Skin of body (tissue), 2 donors: ENCODE measurements around the gene FHL1. TPM values are rescaled to one million over a fixed set of nuclear protein-coding genes. Genes with fewer than 3 reads are reported as not detected.
"Not testable (repeated sequence)": the region's sequence is repeated elsewhere in the genome, so short reads cannot be mapped to it uniquely, and the experiment has no call there.

Source experiments
- DNase-seq: peaks from one replicate; lab custom pipeline; 2025; lab: John Stamatoyannopoulos, UW
- total RNA-seq: library from RNA; depleted of rRNA; stranded (reverse); fragments of >200 nt; gene quantifications from one replicate; pipeline ENCODE4 v1.2.3, GENCODE V29; 2014

Gene FHL1
- total RNA-seq, 1 donor from 2014 or later, result 286 TPM

- no peak for DNase-seq
These were observed 61.8 kb downstream of the FHL1 start for GRCh38 chrX:136209016-136209738.

- DNase-seq, result no peak
These were observed 62.4 kb downstream of the FHL1 start for GRCh38 chrX:136209751-136210150.

- DNase-seq, result no peak
These were observed 62.9 kb downstream of the FHL1 start for GRCh38 chrX:136210243-136210642.

- peak; percentile 37 for DNase-seq
These were observed 63.5 kb downstream of the FHL1 start for GRCh38 chrX:136210806-136211205.

- no peak for DNase-seq
These were observed 64.6 kb downstream of the FHL1 start for GRCh38 chrX:136211766-136212556.

GRCh38 chrX:136212557-136213111 lies 65.3 kb downstream of the FHL1 start:
- no peak for DNase-seq

- DNase-seq, result peak; percentile 48
These were observed 67.2 kb downstream of the FHL1 start for GRCh38 chrX:136214551-136214950.

GRCh38 chrX:136215559-136215958 lies 68.2 kb downstream of the FHL1 start:
- DNase-seq, result no peak

- DNase-seq, result no peak
These were observed 72.6 kb downstream of the FHL1 start for GRCh38 chrX:136219893-136220292.

- DNase-seq, result no peak
These were observed 73.2 kb downstream of the FHL1 start for GRCh38 chrX:136220540-136220939.

GRCh38 chrX:136220951-136221350 lies 73.6 kb downstream of the FHL1 start:
- DNase-seq, result no peak

GRCh38 chrX:136221851-136222513 lies 74.6 kb downstream of the FHL1 start:
- no peak for DNase-seq

- no peak for DNase-seq
These were observed 79.7 kb downstream of the FHL1 start for GRCh38 chrX:136227074-136227473.

- no peak for DNase-seq
These were observed 80.9 kb downstream of the FHL1 start for GRCh38 chrX:136227948-136228838.

GRCh38 chrX:136228839-136229207 lies 81.5 kb downstream of the FHL1 start:
- no peak for DNase-seq

GRCh38 chrX:136237074-136237473 lies 89.7 kb downstream of the FHL1 start:
- DNase-seq, result no peak

GRCh38 chrX:136237849-136238248 lies 90.5 kb downstream of the FHL1 start:
- DNase-seq, result not testable (repeated sequence)

GRCh38 chrX:136246201-136246600 lies 98.9 kb downstream of the FHL1 start:
- no peak for DNase-seq

- peak; percentile 13 for DNase-seq
These were observed 103.1 kb downstream of the FHL1 start for GRCh38 chrX:136250191-136251040.
